ENCODE measurements around the gene SLC9A1. TPM values are rescaled to one million over a fixed set of nuclear protein-coding genes. Genes with fewer than 3 reads are reported as not detected.

Gene SLC9A1
- total RNA-seq, 4 donors from 2014 or later, result 18.1 to 28.1 (median 25.2) TPM

- TF ChIP-seq EP300 (IDR thresholded peaks at IDR 0.05) (no peak), POLR2AphosphoS5 (IDR thresholded peaks at IDR 0.05) (no peak), CTCF (IDR thresholded peaks at IDR 0.05) (no peak), POLR2A (IDR thresholded peaks at IDR 0.05) (no peak)
- Histone ChIP-seq H3K4me3 (no peak overlapping the region), H3K27ac (peak overlapping the region; percentile 77), H3K9me3 (no peaks in the 10 kb centered on the region), H3K27me3 (no peaks in the 10 kb centered on the region), H3K4me1 (peaks cover 78% of the 10 kb centered on the region), H3K36me3 (peaks cover under 1% of the 10 kb centered on the region)
- DNase-seq (ENCODE audit: low spot score in 2 of 2), result no peak
- 64% methylated on average over 4 of the region's 4 CpGs for WGBS
Measured at GRCh38 chr1:27118440-27118689, 36.6 kb downstream of the SLC9A1 start.

DNA sequence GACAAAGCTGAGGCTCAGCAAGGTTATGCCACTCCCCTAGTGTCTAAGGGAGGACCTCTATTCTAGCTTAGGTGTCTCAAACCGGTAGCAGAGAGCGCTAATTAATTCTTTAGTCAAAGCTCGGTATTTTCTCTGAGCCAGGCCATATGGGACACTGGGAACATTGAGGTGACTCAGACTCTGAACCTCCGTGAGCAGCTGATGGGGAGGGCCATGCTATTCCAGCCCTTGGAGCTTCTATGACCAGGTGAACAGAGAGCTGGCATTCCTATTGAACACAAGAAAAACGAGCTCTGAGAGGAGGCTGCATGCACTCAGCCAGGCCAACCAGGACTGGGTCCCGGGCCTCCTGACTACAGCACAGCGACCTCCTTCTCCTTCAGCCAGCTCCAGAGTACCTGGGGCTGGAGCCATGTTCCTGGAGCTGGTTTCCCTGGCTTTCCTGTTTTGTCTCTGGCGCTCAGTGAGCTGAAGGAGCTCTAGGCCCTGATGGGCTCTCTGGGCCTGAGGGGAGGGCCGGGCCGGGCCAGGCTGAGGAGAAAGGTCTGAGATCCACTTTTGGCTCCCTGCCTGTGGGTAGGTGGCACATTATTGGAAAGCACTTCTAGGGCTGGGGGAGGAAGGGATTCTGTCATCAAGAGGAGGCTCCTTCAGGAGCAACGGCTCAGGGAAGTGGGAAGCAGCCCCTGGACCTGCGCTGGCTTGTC is 37.0 kb downstream of the SLC9A1 start:
- no peak for DNase-seq (ENCODE audit: low spot score in 2 of 2)
- Histone ChIP-seq H3K36me3 (peaks cover 4% of the 10 kb centered on the region), H3K27me3 (no peaks in the 10 kb centered on the region), H3K9me3 (no peaks in the 10 kb centered on the region), H3K27ac (peak overlapping the region; percentile 77), H3K4me1 (peaks cover 77% of the 10 kb centered on the region), H3K4me3 (no peak overlapping the region)
- 31% methylated on average over 5 of the region's 12 CpGs for WGBS
- no peak for TF ChIP-seq CTCF (IDR thresholded peaks at IDR 0.05)
- TF ChIP-seq EP300 (IDR thresholded peaks at IDR 0.05), result no peak
- TF ChIP-seq POLR2AphosphoS5 (IDR thresholded peaks at IDR 0.05), result no peak
- no peak for TF ChIP-seq POLR2A (IDR thresholded peaks at IDR 0.05)

GRCh38 chr1:27116697-27117096 is 38.2 kb downstream of the SLC9A1 start:
- Histone ChIP-seq H3K27ac (no peak overlapping the region), H3K36me3 (peaks cover 4% of the 10 kb centered on the region), H3K9me3 (no peaks in the 10 kb centered on the region), H3K4me1 (peaks cover 78% of the 10 kb centered on the region), H3K4me3 (no peak overlapping the region), H3K27me3 (no peaks in the 10 kb centered on the region)
- TF ChIP-seq CTCF (IDR thresholded peaks at IDR 0.05) (no peak), EP300 (IDR thresholded peaks at IDR 0.05) (no peak), POLR2AphosphoS5 (IDR thresholded peaks at IDR 0.05) (peak in 1 of 3 donors; percentile 40), POLR2A (IDR thresholded peaks at IDR 0.05) (no peak)
- no peak for DNase-seq (ENCODE audit: low spot score in 2 of 2)

GRCh38 chr1:27116232-27116631 is 38.7 kb downstream of the SLC9A1 start:
- no peak for DNase-seq (ENCODE audit: low spot score in 2 of 2)
- no peaks in the 10 kb centered on the region for H3K27me3 ChIP-seq
- H3K4me1 ChIP-seq, result peaks cover 78% of the 10 kb centered on the region
- no peak overlapping the region for H3K4me3 ChIP-seq
- TF ChIP-seq CTCF (IDR thresholded peaks at IDR 0.05), result no peak
- no peak for TF ChIP-seq POLR2AphosphoS5 (IDR thresholded peaks at IDR 0.05)
- TF ChIP-seq POLR2A (IDR thresholded peaks at IDR 0.05), result no peak
- no peak for TF ChIP-seq EP300 (IDR thresholded peaks at IDR 0.05)
- no peak overlapping the region for H3K27ac ChIP-seq
- WGBS, result 65% methylated on average over 3 of the region's 3 CpGs
- H3K36me3 ChIP-seq, result peaks cover 4% of the 10 kb centered on the region
- no peaks in the 10 kb centered on the region for H3K9me3 ChIP-seq

- DNase-seq (ENCODE audit: low spot score in 2 of 2), result no peak
- 47% methylated on average over 5 of the region's 5 CpGs for WGBS
- no peak overlapping the region for H3K4me3 ChIP-seq
- no peak for TF ChIP-seq EP300 (IDR thresholded peaks at IDR 0.05)
- TF ChIP-seq CTCF (IDR thresholded peaks at IDR 0.05), result no peak
- TF ChIP-seq POLR2AphosphoS5 (IDR thresholded peaks at IDR 0.05), result no peak
- no peak for TF ChIP-seq POLR2A (IDR thresholded peaks at IDR 0.05)
- H3K9me3 ChIP-seq, result no peaks in the 10 kb centered on the region
- no peak overlapping the region for H3K27ac ChIP-seq
- peaks cover 83% of the 10 kb centered on the region for H3K4me1 ChIP-seq
- peaks cover 4% of the 10 kb centered on the region for H3K36me3 ChIP-seq
- H3K27me3 ChIP-seq, result no peaks in the 10 kb centered on the region
Measured at GRCh38 chr1:27114546-27114945, 40.4 kb downstream of the SLC9A1 start.
